ENCODE results near the gene FGGY. TPM values are rescaled to one million over a fixed set of nuclear protein-coding genes. Genes with fewer than 3 reads are reported as not detected.

FGGY gene
- total RNA-seq, 1 donor from 2014 or later, result 31.2 TPM

DNA sequence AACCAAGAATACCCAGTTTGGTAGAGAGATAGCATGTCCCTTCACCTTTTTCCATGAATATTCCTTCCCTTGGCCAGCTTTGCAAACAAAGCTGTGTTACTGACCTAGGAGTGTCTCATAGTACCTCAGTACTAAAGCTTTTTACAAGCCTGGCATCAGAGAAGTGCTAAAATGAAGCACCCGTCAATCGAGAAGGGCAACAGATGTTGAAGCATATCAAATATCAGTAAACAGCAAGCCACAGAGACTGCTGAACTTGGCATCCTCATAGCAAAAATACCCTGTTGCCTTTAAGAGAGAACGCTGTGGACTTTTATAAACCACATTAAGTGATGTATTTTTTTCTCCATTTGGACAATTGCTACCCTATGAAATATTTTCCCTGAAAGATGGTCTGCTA, 389.3 kb downstream of the FGGY start:
- no peak overlapping the region for H3K27ac ChIP-seq (replicated peaks)
- no peaks in the 10 kb centered on the region for H3K36me3 ChIP-seq
- no peaks in the 10 kb centered on the region for H3K9me3 ChIP-seq (replicated peaks)
- intact Hi-C loops (cut with micrococcal nuclease), result no loop called here
- TF ChIP-seq CTCF (IDR thresholded peaks at IDR 0.05; ENCODE audit: borderline replicate concordance), result no peak
- H3K27me3 ChIP-seq (ENCODE audit: low read depth), result no peaks in the 10 kb centered on the region
- no peak for DNase-seq
- peaks cover 5% of the 10 kb centered on the region for H3K4me1 ChIP-seq
- H3K4me3 ChIP-seq, result no peak overlapping the region

DNA sequence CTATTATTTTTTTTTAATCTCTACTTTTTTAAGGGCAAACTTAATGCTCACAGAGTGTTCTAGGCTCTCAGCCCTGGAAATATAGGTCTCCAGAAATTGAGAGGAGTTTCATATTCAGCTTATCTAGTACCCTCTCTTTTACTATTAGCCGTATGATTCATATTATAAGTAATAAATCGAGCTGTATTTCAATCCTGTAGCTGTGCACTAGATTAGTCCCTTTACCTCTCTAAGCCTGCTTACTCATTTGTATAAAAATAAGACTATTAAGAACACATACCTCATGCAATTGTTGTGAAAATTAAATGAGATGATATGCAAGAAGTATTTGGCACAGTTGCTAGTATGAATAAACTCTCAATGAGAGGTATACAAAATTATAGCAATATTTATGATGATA, 389.7 kb downstream of the FGGY start:
- H3K27me3 ChIP-seq (ENCODE audit: low read depth), result no peaks in the 10 kb centered on the region
- peaks cover 5% of the 10 kb centered on the region for H3K4me1 ChIP-seq
- no peak overlapping the region for H3K4me3 ChIP-seq
- H3K27ac ChIP-seq (replicated peaks), result no peak overlapping the region
- DNase-seq, result no peak
- H3K9me3 ChIP-seq (replicated peaks), result no peaks in the 10 kb centered on the region
- intact Hi-C loops (cut with micrococcal nuclease), result no loop called here
- no peaks in the 10 kb centered on the region for H3K36me3 ChIP-seq
- TF ChIP-seq CTCF (IDR thresholded peaks at IDR 0.05; ENCODE audit: borderline replicate concordance), result no peak

- intact Hi-C loops (cut with micrococcal nuclease), result no loop called here
- no peaks in the 10 kb centered on the region for H3K36me3 ChIP-seq
- no peak overlapping the region for H3K27ac ChIP-seq (replicated peaks)
- DNase-seq, result no peak
- H3K27me3 ChIP-seq (ENCODE audit: low read depth), result no peaks in the 10 kb centered on the region
- no peaks in the 10 kb centered on the region for H3K9me3 ChIP-seq (replicated peaks)
- TF ChIP-seq CTCF (IDR thresholded peaks at IDR 0.05; ENCODE audit: borderline replicate concordance), result no peak
- no peak overlapping the region for H3K4me3 ChIP-seq
- H3K4me1 ChIP-seq, result peaks cover 9% of the 10 kb centered on the region
Observed at GRCh38 chr1:59687081-59687480, 390.2 kb downstream of the FGGY start.

- H3K27ac ChIP-seq (replicated peaks), result no peak overlapping the region
- no peaks in the 10 kb centered on the region for H3K9me3 ChIP-seq (replicated peaks)
- intact Hi-C loops (cut with micrococcal nuclease), result no loop called here
- DNase-seq, result no peak
- no peaks in the 10 kb centered on the region for H3K36me3 ChIP-seq
- TF ChIP-seq CTCF (IDR thresholded peaks at IDR 0.05; ENCODE audit: borderline replicate concordance), result no peak
- no peaks in the 10 kb centered on the region for H3K27me3 ChIP-seq (ENCODE audit: low read depth)
- peaks cover 17% of the 10 kb centered on the region for H3K4me1 ChIP-seq
- H3K4me3 ChIP-seq, result no peak overlapping the region
Observed at GRCh38 chr1:59688976-59689375, 392.1 kb downstream of the FGGY start.

DNA sequence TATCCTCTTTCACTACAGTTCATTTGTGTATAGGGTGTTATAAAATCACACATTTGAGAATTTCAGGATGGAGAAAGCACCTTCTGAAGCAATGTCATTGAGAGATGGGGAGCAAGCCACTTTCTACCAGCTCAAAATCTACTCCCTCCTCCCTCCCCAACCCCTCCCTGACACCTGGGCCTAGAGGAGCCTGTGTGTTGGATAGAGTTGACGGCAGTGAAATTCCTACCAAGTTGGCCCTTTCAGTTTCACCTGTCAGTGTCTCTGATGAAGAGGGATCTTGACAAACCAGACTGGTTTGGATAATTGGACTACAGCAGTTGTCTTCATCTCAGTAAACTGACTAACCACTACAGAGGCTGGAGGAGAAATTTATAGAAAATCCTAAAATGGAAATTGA, 392.8 kb downstream of the FGGY start:
- Histone ChIP-seq H3K27ac (replicated peaks) (peak overlapping the region; percentile 12), H3K4me3 (no peak overlapping the region), H3K4me1 (peaks cover 17% of the 10 kb centered on the region), H3K27me3 (ENCODE audit: low read depth) (no peaks in the 10 kb centered on the region), H3K36me3 (no peaks in the 10 kb centered on the region), H3K9me3 (replicated peaks) (no peaks in the 10 kb centered on the region)
- DNase-seq, result no peak
- TF ChIP-seq CTCF (IDR thresholded peaks at IDR 0.05; ENCODE audit: borderline replicate concordance), result no peak
- intact Hi-C loops (cut with micrococcal nuclease), result loop anchor here (10.0 kb wide), 1 partner anchor 905 kb away; the partner anchor contains the start of gene JUN

Data from left ventricle myocardium inferior (tissue), 1 donor.